ENCODE results near the gene GTF2IRD1. TPM values are rescaled to one million over a fixed set of nuclear protein-coding genes. Genes with fewer than 3 reads are reported as not detected.

Gene GTF2IRD1
- total and polyA plus RNA-seq, 2 donors (not counting 1 experiment from before 2014, with no cell fraction given): 7.8 to 14.7 TPM

DNA sequence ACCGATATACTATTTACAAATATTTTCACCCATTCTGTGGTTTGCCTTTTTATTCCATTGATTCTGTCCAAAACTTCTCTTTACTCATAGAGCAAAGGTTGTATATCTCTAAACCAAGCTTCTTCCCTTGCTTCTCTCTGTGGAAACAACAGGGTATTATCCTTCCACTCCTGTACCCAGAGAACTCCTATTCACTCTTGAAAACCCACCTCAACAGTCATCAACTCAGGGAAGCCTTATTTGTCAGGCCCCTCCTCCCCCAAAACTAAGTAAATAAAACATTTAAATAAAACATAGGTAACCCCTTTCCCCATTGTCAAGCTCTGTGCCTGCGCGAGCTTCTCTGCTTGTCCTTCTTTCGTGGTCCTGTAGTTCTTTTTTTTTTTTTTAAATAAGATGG lies 44.6 kb downstream of the GTF2IRD1 start:
- H4K20me1 ChIP-seq (ENCODE audit: control insufficient read depth, extremely low read depth, insufficient read depth, low read length): no peaks in the 10 kb centered on the region
- H3K4me2 ChIP-seq (ENCODE audit: extremely low read depth, insufficient read depth, low read length): no peak overlapping the region
- H3K27me3 ChIP-seq (ENCODE audit: control insufficient read depth, insufficient read depth, low read length): no peaks in the 10 kb centered on the region
- no peaks in the 10 kb centered on the region for H3K9me3 ChIP-seq (ENCODE audit: control insufficient read depth, insufficient read depth, low read depth, low read length)
- H2AFZ ChIP-seq (ENCODE audit: low read length): no peak overlapping the region
- no peaks in the 10 kb centered on the region for H3K79me2 ChIP-seq (ENCODE audit: control insufficient read depth, insufficient read depth, low read length)
- H3K4me1 ChIP-seq (ENCODE audit: control insufficient read depth, extremely low read depth, insufficient read depth, low read length): no peaks in the 10 kb centered on the region
- no peak overlapping the region for H3K4me3 ChIP-seq (replicated peaks in 1 of 4; ENCODE audit: control extremely low read depth in 1 of 4, insufficient read depth in 1 of 4, low read depth in 3 of 4, low read length in 4 of 4)
- TF ChIP-seq EZH2 (IDR thresholded peaks at IDR 0.05; ENCODE audit: low read length, missing control alignments) (no peak), CTCF (conservative IDR thresholded peaks at IDR 0.05 in 1 of 2, IDR thresholded peaks at IDR 0.05 in 1 of 2; ENCODE audit: low read depth in 1 of 2, low read length in 2 of 2) (no peak)
- no peaks in the 10 kb centered on the region for H3K36me3 ChIP-seq (ENCODE audit: control insufficient read depth, insufficient read depth, low read length)
- H3K9ac ChIP-seq (ENCODE audit: insufficient read depth, low read length): no peak overlapping the region
- no peak overlapping the region for H3K27ac ChIP-seq (ENCODE audit: insufficient read depth, low read length)
- DNase-seq (ENCODE audit: low read depth in 2 of 2): no peak

GRCh38 chr7:74498996-74499834 lies 45.5 kb downstream of the GTF2IRD1 start:
- Histone ChIP-seq H3K9me3 (ENCODE audit: control insufficient read depth, insufficient read depth, low read depth, low read length) (no peaks in the 10 kb centered on the region), H3K4me1 (ENCODE audit: control insufficient read depth, extremely low read depth, insufficient read depth, low read length) (no peaks in the 10 kb centered on the region), H3K36me3 (ENCODE audit: control insufficient read depth, insufficient read depth, low read length) (no peaks in the 10 kb centered on the region), H3K9ac (ENCODE audit: insufficient read depth, low read length) (no peak overlapping the region), H3K27ac (ENCODE audit: insufficient read depth, low read length) (no peak overlapping the region), H3K4me2 (ENCODE audit: extremely low read depth, insufficient read depth, low read length) (no peak overlapping the region), H3K4me3 (replicated peaks in 1 of 4; ENCODE audit: control extremely low read depth in 1 of 4, insufficient read depth in 1 of 4, low read depth in 3 of 4, low read length in 4 of 4) (no peak overlapping the region), H4K20me1 (ENCODE audit: control insufficient read depth, extremely low read depth, insufficient read depth, low read length) (no peaks in the 10 kb centered on the region), H3K79me2 (ENCODE audit: control insufficient read depth, insufficient read depth, low read length) (no peaks in the 10 kb centered on the region), H2AFZ (ENCODE audit: low read length) (no peak overlapping the region), H3K27me3 (ENCODE audit: control insufficient read depth, insufficient read depth, low read length) (no peaks in the 10 kb centered on the region)
- peak in 1 of 2 donors; percentile 30 for DNase-seq (ENCODE audit: low read depth in 2 of 2)
- no peak for TF ChIP-seq EZH2 (IDR thresholded peaks at IDR 0.05; ENCODE audit: low read length, missing control alignments)
- TF ChIP-seq CTCF (conservative IDR thresholded peaks at IDR 0.05 in 1 of 2, IDR thresholded peaks at IDR 0.05 in 1 of 2; ENCODE audit: low read depth in 1 of 2, low read length in 2 of 2): no peak

- H3K9me3 ChIP-seq (ENCODE audit: control insufficient read depth, insufficient read depth, low read depth, low read length): no peaks in the 10 kb centered on the region
- H3K4me3 ChIP-seq (replicated peaks in 1 of 4; ENCODE audit: control extremely low read depth in 1 of 4, insufficient read depth in 1 of 4, low read depth in 3 of 4, low read length in 4 of 4): no peak overlapping the region
- H3K9ac ChIP-seq (ENCODE audit: insufficient read depth, low read length): no peak overlapping the region
- no peaks in the 10 kb centered on the region for H3K36me3 ChIP-seq (ENCODE audit: control insufficient read depth, insufficient read depth, low read length)
- H3K79me2 ChIP-seq (ENCODE audit: control insufficient read depth, insufficient read depth, low read length): no peaks in the 10 kb centered on the region
- no peaks in the 10 kb centered on the region for H3K27me3 ChIP-seq (ENCODE audit: control insufficient read depth, insufficient read depth, low read length)
- no peak overlapping the region for H2AFZ ChIP-seq (ENCODE audit: low read length)
- H4K20me1 ChIP-seq (ENCODE audit: control insufficient read depth, extremely low read depth, insufficient read depth, low read length): no peaks in the 10 kb centered on the region
- H3K4me1 ChIP-seq (ENCODE audit: control insufficient read depth, extremely low read depth, insufficient read depth, low read length): no peaks in the 10 kb centered on the region
- H3K4me2 ChIP-seq (ENCODE audit: extremely low read depth, insufficient read depth, low read length): no peak overlapping the region
- TF ChIP-seq EZH2 (IDR thresholded peaks at IDR 0.05; ENCODE audit: low read length, missing control alignments) (no peak), CTCF (conservative IDR thresholded peaks at IDR 0.05 in 1 of 2, IDR thresholded peaks at IDR 0.05 in 1 of 2; ENCODE audit: low read depth in 1 of 2, low read length in 2 of 2) (no peak)
- no peak overlapping the region for H3K27ac ChIP-seq (ENCODE audit: insufficient read depth, low read length)
- DNase-seq (ENCODE audit: low read depth in 2 of 2): no peak
Observed at GRCh38 chr7:74499835-74500388, 46.2 kb downstream of the GTF2IRD1 start.
